ENCODE results near the gene SYNPO2.

SYNPO2 gene

DNA sequence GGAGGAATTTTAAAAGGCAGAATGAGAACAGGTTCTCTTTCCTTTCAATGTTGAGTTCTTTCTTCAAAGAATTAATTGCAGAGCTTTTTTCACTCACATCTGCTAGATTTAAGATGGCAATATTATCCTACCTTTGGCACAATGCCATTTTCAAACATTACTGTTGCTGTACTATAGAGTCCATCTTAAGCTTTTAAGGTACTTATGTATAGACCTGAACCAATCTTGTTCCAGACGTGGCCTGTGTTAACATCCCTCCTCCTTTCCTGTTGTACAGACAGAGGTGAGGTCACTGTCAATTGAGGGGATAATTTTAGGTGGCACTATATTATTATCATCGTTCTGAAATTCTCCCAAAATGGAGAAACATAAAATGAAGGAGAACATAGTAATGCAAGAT lies 194.0 kb downstream of the SYNPO2 start:
- DNase-seq: no peak

DNA sequence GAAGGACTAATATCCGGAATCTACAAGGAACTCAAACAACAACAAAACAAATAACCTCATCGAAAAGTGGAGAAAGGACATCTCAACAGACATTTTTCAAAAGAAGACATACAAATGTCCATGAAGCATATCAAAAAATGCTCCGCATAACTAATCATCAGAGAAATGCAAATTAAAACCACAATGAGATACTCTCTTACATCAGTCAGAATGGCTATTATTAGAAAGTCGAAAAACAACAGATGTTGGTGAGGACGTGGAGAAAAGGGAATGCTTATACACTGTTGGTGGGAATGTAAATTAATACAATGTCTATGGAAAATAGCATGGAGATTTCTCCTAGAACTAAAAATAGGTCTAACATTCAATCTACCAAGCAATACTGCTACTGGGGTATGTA lies 195.9 kb downstream of the SYNPO2 start:
- no peak for DNase-seq

DNA sequence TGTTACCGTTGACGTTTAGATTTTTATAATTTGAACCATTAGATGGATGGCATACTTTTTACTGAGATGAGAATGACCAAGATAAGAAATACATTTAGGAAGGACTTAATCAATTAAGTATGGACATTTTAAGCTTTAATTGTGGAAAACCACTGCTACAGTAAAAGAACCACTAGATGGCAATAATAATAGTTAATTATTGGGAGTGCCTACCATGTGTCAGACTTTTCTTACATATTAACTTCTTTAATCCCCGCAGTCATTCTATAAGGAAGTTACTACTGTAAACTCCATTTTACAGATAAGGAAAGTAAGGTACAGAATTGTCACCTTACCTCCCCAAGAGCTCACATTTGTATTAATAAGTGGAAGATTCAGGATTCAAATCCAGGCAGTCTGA lies 198.5 kb downstream of the SYNPO2 start:
- peak; percentile 33 for DNase-seq

DNA sequence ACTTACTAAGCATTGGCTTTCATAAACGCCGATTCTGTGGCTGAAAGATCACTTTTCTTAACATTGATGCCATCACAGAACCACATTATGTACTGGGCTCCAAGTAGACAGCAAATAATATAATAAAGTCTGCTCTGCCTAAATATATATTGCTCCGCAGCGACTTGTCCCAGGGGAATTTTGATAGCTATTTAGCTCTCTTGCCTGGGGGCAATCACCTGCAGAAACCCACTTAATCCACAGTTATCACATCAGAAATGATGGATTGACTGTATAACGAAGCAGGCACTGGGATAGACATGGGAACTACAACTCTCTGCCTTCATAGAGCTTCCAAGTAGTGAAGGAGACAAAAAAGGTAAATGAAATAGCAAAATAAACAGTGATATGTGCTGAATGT lies 199.0 kb downstream of the SYNPO2 start:
- DNase-seq: no peak

- DNase-seq: peak; percentile 16
Measured at GRCh38 chr4:119093042-119093827, 204.6 kb downstream of the SYNPO2 start.

DNA sequence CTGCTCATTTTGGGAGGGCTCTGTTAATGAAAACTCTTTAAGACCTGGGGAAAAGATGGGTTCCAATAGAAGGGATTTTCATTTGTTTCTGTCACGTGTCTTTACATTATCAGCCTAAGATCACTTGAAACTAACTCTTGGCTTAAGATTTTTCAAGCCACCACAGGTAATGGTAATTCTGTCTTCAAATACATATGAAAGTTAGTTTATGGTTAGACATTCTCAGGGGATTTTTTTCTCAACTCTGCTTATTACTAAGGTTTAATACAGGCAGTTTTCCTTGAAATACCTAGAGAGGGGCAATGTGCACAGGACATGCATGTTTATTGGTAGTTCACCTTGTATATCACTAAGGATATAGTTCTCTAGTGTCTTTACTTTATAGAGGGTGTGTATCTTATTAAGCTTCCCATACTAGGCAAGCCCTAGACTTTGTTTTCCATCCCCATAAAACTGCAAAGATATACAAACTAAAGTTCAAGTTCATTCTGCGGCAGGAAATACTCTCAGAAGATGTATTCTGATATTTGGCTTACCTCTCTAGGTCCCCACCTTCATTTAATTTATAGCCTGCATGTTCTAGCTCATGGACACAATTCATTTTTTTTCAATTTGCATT lies 208.7 kb downstream of the SYNPO2 start:
- DNase-seq: no peak

DNA sequence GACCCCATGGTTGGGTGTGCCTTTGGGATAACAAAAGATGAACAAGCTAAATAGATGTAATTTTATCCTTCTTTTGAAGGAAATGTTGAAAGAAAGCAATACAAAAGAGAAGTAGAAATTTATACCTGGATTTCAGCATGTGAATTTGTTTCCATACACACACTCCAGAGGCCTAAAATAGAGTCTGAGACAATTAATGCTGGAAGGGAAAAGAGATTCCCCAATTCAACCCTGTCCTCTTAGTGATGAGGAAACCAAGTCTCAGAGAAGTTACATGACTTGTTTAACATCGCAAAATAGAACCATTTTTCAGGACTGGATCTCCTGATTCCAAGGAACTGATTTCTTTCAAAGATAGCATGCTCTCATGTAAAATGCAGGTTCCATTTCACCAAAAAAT lies 209.7 kb downstream of the SYNPO2 start:
- DNase-seq: no peak

- peak; percentile 47 for DNase-seq
Measured at GRCh38 chr4:119099227-119099810, 210.7 kb downstream of the SYNPO2 start.

- peak; percentile 88 for DNase-seq
Measured at GRCh38 chr4:119100655-119101054, 212.0 kb downstream of the SYNPO2 start.

GRCh38 chr4:119103263-119103662 lies 214.6 kb downstream of the SYNPO2 start:
- DNase-seq: peak; percentile 95

DNA sequence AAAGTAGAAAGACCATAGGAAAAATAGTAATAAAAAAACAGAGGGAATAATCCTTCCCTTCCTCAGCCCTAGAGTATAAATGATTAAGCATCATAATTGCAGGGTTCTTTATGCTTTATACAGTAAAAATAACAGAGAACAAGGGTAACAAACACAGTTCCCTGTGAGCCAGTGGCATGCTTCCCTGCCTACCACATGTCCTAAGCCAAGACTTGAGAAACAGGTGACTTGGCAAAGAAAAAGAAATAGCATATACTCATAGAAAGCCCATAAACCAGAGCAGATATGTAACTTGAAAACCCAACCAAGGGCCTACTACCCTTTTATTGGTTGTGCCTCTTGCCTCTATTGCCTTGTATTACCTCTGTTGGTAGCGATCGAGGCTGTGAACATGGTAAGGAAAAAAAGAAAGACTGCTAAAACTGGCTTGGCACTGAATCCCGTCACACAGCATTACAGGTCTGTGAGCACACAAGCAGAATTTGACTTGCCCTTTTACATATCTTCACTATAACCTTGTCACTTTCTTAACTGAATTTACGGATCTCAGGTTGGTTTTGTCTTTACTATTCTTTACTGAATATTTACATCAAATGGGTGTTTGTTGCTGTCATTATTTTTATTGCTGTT lies 216.1 kb downstream of the SYNPO2 start:
- DNase-seq: no peak

DNA sequence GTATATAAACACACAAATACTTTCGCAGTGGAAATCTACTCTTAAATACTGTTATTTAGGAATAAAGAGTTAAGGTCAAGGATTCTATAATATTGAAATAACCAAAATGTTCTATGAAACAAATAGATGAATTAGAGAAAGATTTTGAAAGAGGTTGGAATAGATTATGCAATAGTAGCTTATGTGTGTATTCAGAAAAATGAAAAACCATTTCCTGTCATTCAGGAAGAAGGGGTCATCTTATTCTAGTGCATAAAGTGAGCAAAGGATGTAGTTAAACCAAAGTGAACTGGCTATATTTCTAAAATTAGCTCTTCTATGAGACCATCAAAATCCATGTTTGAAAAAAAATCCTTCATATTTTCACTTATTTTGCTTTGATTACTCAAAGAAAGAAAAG lies 217.0 kb downstream of the SYNPO2 start:
- peak; percentile 53 for DNase-seq

DNA sequence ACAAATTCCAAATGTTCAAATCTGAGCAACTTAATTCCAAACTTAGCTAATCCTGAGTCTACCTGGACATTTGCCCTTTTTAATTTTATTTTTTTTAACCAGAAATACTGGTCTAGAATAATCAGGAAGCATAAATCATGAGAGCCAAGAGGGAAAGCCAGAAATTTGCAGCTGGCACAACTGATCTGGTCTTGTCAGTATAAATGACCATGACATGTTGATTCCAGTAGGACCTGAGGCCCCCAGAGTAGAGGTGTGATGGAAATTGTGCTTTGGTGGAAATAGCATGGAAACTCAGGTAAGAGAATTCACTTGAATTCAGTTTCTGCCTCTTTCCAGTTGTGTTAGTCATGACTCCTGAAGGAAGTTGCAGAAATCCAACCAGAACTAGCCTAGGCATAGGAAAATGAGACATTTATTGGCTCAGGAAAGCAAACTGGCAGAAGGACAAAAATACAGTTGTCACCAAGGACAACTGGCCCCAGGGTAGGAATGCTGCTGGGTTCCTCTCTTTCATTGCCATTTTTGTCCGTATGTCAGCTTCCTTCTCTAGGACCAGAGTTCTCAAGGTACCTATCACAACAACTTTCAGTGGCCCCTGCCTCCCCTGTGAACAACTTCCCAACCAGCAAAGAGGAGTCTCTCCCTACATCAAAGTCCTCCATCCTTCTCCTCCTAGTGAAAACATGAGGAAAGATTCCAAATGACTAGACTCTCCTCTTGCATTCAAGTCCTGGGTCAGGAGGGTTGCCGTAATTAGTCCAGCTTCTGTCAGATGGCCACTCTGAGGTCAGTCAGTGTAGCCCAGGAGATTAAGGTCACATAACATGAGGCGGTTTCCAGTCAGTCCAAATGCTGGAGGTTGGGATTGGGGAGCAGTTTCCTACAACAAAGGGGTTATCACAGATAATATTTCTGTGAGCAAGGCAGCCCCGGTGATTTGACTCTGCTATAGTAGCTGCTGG lies 217.7 kb downstream of the SYNPO2 start:
- no peak for DNase-seq

DNA sequence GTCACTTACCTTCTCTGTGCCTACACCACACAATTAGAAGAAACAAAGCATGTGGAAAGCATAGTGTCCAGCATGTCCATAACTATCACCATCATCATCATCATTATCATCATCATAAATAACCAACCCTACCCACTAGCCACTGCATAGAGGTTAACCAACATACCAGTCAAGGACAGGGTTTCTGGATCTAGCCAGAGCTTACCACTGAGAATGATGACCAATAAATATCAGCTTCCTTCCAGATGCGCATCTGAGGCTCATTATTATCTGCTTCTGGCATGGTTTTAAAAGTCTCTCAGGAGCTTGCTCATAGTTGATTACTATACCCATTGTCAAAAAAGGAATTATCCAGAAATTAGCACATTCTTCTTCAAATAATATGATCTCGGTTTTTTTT lies 221.5 kb downstream of the SYNPO2 start:
- DNase-seq: no peak

All from inflammatory macrophage treated with lipopolysaccharide for 4 hours (primary cell).